Measurements from ENCODE around the gene CHST12. TPM values are rescaled to one million over a fixed set of nuclear protein-coding genes. Genes with fewer than 3 reads are reported as not detected.

The CHST12 gene
- total RNA-seq, 2 experiments from 2014 or later: 3.9 to 43.4 TPM

- Histone ChIP-seq H3K4me1 (ENCODE audit: insufficient read depth, low read length, poor library complexity, severe bottlenecking) (no peaks in the 10 kb centered on the region), H3K9me3 (ENCODE audit: low read length) (no peaks in the 10 kb centered on the region), H3K27ac (ENCODE audit: low read depth, low read length, poor library complexity, severe bottlenecking) (no peak overlapping the region), H3K4me3 (ENCODE audit: low read depth, low read length, poor library complexity, severe bottlenecking) (no peak overlapping the region), H4K20me1 (ENCODE audit: insufficient read depth, low read length) (no peaks in the 10 kb centered on the region), H3K79me2 (ENCODE audit: insufficient read depth, low read depth, low read length) (no peaks in the 10 kb centered on the region), H3K36me3 (ENCODE audit: insufficient read depth, low read length) (no peaks in the 10 kb centered on the region), H3K4me2 (ENCODE audit: low read length) (no peak overlapping the region), H3K9me2 (ENCODE audit: insufficient read depth, low read length) (no peaks in the 10 kb centered on the region), H2AFZ (ENCODE audit: low read length) (no peak overlapping the region)
- TF ChIP-seq CTCF (conservative IDR thresholded peaks at IDR 0.05; ENCODE audit: low read length) (no peak), EZH2phosphoT487 (IDR thresholded peaks at IDR 0.05; ENCODE audit: borderline replicate concordance, low read depth, low read length) (no peak)
- intact Hi-C loops (cut with micrococcal nuclease; ENCODE audit: unreplicated experiment): no loop called here
- ChIA-PET CTCF (ENCODE audit: unreplicated experiment) (no interaction called here), POLR2A (no interaction called here)
- no peak for DNase-seq (ENCODE audit: low spot score)
- BruUV-seq (replicated peaks): no TSS peak
Measured at GRCh38 chr7:2471022-2471329, 67.6 kb downstream of the CHST12 start.

- POLR2A ChIA-PET: no interaction called here
- Histone ChIP-seq H3K4me3 (ENCODE audit: low read depth, low read length, poor library complexity, severe bottlenecking) (no peak overlapping the region), H3K36me3 (ENCODE audit: insufficient read depth, low read length) (no peaks in the 10 kb centered on the region)
Measured at GRCh38 chr7:2471396-2471795, 68.0 kb downstream of the CHST12 start.

GRCh38 chr7:2472739-2473138 lies 69.3 kb downstream of the CHST12 start:
- Histone ChIP-seq H4K20me1 (ENCODE audit: insufficient read depth, low read length) (no peaks in the 10 kb centered on the region; the same call in 1 of the 2 replicates), H3K4me1 (ENCODE audit: insufficient read depth, low read length, poor library complexity, severe bottlenecking) (no peaks in the 10 kb centered on the region), H3K4me3 (ENCODE audit: low read depth, low read length, poor library complexity, severe bottlenecking) (no peak overlapping the region), H2AFZ (ENCODE audit: low read length) (no peak overlapping the region), H3K9me3 (ENCODE audit: low read length) (no peaks in the 10 kb centered on the region), H3K4me2 (ENCODE audit: low read length) (no peak overlapping the region), H3K79me2 (ENCODE audit: insufficient read depth, low read depth, low read length) (no peaks in the 10 kb centered on the region), H3K9me2 (ENCODE audit: insufficient read depth, low read length) (no peaks in the 10 kb centered on the region), H3K36me3 (ENCODE audit: insufficient read depth, low read length) (no peaks in the 10 kb centered on the region), H3K27ac (ENCODE audit: low read depth, low read length, poor library complexity, severe bottlenecking) (no peak overlapping the region)
- DNase-seq (ENCODE audit: low spot score): no peak
- CTCF ChIA-PET (ENCODE audit: unreplicated experiment): no interaction called here
- POLR2A ChIA-PET: no interaction called here
- no TSS peak for BruUV-seq (replicated peaks)
- no peak for TF ChIP-seq CTCF (conservative IDR thresholded peaks at IDR 0.05; ENCODE audit: low read length)
- TF ChIP-seq EZH2phosphoT487 (IDR thresholded peaks at IDR 0.05; ENCODE audit: borderline replicate concordance, low read depth, low read length): no peak
- intact Hi-C loops (cut with micrococcal nuclease; ENCODE audit: unreplicated experiment): no loop called here

More at GRCh38 chr7:2471396-2471795, 68.0 kb downstream of the CHST12 start:
- Histone ChIP-seq H3K4me2 (ENCODE audit: low read length) (no peak overlapping the region), H3K27ac (ENCODE audit: low read depth, low read length, poor library complexity, severe bottlenecking) (no peak overlapping the region), H4K20me1 (ENCODE audit: insufficient read depth, low read length) (no peaks in the 10 kb centered on the region), H3K79me2 (ENCODE audit: insufficient read depth, low read depth, low read length) (no peaks in the 10 kb centered on the region), H2AFZ (ENCODE audit: low read length) (no peak overlapping the region), H3K9me2 (ENCODE audit: insufficient read depth, low read length) (no peaks in the 10 kb centered on the region), H3K9me3 (ENCODE audit: low read length) (no peaks in the 10 kb centered on the region), H3K4me1 (ENCODE audit: insufficient read depth, low read length, poor library complexity, severe bottlenecking) (no peaks in the 10 kb centered on the region)
- intact Hi-C loops (cut with micrococcal nuclease; ENCODE audit: unreplicated experiment): no loop called here
- CTCF ChIA-PET (ENCODE audit: unreplicated experiment): no interaction called here
- DNase-seq (ENCODE audit: low spot score): no peak
- TF ChIP-seq CTCF (conservative IDR thresholded peaks at IDR 0.05; ENCODE audit: low read length): no peak
- no peak for TF ChIP-seq EZH2phosphoT487 (IDR thresholded peaks at IDR 0.05; ENCODE audit: borderline replicate concordance, low read depth, low read length)
- no TSS peak for BruUV-seq (replicated peaks)
